ENCODE data around the gene TMX3. TPM values are rescaled to one million over a fixed set of nuclear protein-coding genes. Genes with fewer than 3 reads are reported as not detected.

TMX3 gene
- total and polyA plus RNA-seq, 8 donors: 11.1 to 25.5 (median 15.6) TPM

DNA sequence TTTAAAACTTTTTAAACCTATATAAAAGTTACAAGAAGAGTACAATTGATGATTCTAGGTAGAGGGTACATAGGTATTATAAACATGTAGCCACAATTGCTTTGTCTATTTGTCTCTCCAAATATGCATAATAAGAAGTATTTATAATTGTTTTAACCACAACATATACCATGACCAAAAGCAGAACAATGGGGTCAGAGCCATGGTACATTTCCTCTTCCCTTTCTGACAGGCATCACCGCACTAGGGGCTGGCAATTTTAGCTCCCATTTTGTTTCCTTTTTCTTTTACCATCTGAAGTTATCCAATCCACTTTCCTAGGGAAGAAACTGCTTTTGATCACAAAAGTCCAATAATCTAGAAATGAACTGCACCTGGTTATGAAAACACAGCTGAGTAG, 49.3 kb downstream of the TMX3 start:
- no peak overlapping the region for H3K4me3 ChIP-seq
- TF ChIP-seq, protein P1, sequence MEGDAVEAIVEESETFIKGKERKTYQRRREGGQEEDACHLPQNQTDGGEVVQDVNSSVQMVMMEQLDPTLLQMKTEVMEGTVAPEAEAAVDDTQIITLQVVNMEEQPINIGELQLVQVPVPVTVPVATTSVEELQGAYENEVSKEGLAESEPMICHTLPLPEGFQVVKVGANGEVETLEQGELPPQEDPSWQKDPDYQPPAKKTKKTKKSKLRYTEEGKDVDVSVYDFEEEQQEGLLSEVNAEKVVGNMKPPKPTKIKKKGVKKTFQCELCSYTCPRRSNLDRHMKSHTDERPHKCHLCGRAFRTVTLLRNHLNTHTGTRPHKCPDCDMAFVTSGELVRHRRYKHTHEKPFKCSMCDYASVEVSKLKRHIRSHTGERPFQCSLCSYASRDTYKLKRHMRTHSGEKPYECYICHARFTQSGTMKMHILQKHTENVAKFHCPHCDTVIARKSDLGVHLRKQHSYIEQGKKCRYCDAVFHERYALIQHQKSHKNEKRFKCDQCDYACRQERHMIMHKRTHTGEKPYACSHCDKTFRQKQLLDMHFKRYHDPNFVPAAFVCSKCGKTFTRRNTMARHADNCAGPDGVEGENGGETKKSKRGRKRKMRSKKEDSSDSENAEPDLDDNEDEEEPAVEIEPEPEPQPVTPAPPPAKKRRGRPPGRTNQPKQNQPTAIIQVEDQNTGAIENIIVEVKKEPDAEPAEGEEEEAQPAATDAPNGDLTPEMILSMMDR (IDR thresholded peaks at IDR 0.05): no peak
- no peak overlapping the region for H3K27ac ChIP-seq
- H3K4me1 ChIP-seq: no peaks in the 10 kb centered on the region
- H3K36me3 ChIP-seq: no peaks in the 10 kb centered on the region
- DNase-seq (no peak), ATAC-seq (no peak), FAIRE-seq (no peak)
- H3K9me3 ChIP-seq: no peaks in the 10 kb centered on the region
- WGBS, 2 donors: 86 to 88% methylated on average over 1 of the region's 1 CpG
- intact Hi-C loops (cut with DNase I): no loop called here
- no peaks in the 10 kb centered on the region for H3K27me3 ChIP-seq

DNA sequence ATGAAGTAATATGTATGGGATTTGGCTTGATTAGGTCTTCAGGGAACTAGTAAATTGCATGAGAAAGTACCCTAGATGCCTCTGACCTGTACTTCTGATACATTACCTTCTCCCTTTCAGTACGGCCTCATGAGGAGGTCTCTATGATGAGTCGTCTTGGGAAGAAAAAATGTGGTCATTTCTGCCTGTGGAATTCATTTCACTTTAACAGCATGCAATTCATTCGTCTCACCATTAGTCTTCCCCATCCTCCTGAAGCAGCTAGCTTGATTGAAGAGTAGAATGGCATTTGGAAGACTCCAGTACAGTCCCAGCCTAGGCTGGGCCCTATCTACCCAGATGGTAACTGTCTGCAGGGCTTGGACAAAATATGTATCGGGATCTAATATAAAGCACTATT, 52.2 kb downstream of the TMX3 start:
- H3K4me1 ChIP-seq: no peaks in the 10 kb centered on the region
- H3K36me3 ChIP-seq: no peaks in the 10 kb centered on the region
- TF ChIP-seq, protein P1 (IDR thresholded peaks at IDR 0.05): no peak
- no peak overlapping the region for H3K27ac ChIP-seq
- no peak for ATAC-seq
- no peak for FAIRE-seq
- intact Hi-C loops (cut with DNase I): loop anchor here in 2 of 3 donors (5.0 kb wide), 1 partner anchor 1445 kb away; no protein-coding TSS in a partner anchor
- no peak overlapping the region for H3K4me3 ChIP-seq
- H3K27me3 ChIP-seq: no peaks in the 10 kb centered on the region
- WGBS, 2 donors: 51 to 68% methylated on average over 4 of the region's 4 CpGs
- no peak for DNase-seq
- H3K9me3 ChIP-seq: no peaks in the 10 kb centered on the region

DNA sequence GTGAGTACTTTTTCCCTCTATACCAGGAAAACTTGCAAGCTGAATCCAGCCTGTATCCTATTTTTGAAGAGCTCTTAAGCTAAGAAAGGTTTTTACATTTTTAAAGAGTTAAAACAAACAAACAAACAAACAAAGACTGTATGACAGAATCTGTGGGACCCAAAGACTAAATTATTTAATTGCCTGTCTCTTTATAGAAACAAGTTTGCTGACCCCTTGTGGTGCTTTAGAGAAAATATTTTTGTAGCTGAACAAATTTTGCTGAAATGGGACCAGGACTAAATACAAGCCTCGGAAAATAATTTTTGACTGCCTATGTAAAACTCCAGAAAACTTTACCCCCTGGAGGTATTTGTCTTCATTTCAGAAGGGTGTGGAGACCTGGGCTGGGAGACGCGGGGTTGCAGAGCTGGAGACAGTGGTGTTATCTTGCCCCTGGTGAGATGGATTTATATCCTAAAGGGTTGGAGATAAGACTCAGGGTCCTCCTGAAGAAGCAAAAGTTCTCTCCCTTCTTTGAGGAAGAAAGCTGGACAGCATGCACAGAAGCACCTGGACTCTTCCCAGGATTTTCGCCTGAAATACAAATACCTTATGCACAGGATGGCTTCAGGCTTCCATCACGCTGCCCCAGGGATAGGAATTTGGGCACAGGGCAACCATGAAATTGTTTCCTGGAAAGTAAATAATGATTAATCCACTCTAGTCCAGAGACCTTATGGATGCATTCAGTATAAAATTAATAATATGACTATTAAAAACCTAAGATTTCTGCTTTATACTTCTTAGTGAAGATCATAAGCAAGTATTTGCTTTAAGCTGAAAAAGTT, 54.3 kb downstream of the TMX3 start:
- intact Hi-C loops (cut with DNase I): loop anchor here in 2 of 3 donors (5.0 kb wide), 1 partner anchor 1443 kb away; no protein-coding TSS in a partner anchor
- no peak for FAIRE-seq

DNA sequence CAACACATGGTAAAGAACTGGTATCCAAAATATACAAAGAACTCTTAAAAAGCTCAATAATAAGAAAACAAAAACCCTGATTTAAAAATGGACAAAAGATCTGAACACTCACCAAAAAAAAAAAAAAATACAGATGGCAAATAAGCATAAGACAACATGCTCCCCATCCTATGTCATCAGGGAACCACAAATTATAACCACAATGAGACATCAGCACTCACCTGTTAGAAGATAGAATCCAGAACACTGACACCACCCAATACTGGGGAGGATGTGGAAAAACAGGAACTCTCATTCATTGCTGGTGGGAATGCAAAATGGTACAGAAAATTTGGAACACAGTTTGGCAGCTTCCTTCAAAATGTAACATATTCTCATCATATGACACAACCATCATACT, 66.7 kb downstream of the TMX3 start:
- Histone ChIP-seq H3K36me3 (no peaks in the 10 kb centered on the region), H3K27me3 (no peaks in the 10 kb centered on the region), H3K4me1 (no peaks in the 10 kb centered on the region), H3K4me3 (no peak overlapping the region), H3K27ac (no peak overlapping the region), H3K9me3 (no peaks in the 10 kb centered on the region)
- TF ChIP-seq, protein P1 (IDR thresholded peaks at IDR 0.05): no peak
- intact Hi-C loops (cut with DNase I): no loop called here
- no peak for DNase-seq
- ATAC-seq: no peak
- FAIRE-seq: no peak

More for the DNA sequence above, 54.3 kb downstream of the TMX3 start:
- peak in 2 of 4 donors; percentile 55 to 56 for ATAC-seq
- H3K27me3 ChIP-seq: no peaks in the 10 kb centered on the region
- 12 to 15% methylated on average over 5 of the region's 5 CpGs for WGBS, 2 donors
- H3K36me3 ChIP-seq: no peaks in the 10 kb centered on the region
- H3K4me1 ChIP-seq: no peaks in the 10 kb centered on the region
- no peak for DNase-seq
- H3K27ac ChIP-seq: no peak overlapping the region
- TF ChIP-seq, protein P1 (IDR thresholded peaks at IDR 0.05): peak in 2 of 4 donors; percentile 34 to 38
- no peaks in the 10 kb centered on the region for H3K9me3 ChIP-seq
- H3K4me3 ChIP-seq: no peak overlapping the region

DNA sequence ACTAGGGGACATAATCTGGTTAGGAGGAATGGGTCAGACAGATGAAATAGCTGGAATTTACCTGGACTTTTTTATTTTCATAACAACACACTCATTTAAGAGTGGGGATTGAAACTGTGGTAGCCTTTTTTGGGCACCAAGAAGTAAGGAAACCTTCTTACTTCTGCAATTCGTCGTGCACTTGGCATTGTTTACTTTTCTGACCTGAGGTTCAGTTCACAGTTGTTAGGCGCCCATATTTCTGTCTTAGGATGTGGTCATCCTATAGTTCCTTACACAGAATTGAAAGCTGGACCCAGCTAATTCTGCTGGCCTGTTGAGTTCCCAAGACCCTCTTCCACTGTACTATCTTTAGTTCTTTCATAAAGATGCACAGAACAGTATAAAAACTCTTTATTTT, 72.9 kb downstream of the TMX3 start:
- intact Hi-C loops (cut with DNase I): no loop called here
- TF ChIP-seq, protein P1 (IDR thresholded peaks at IDR 0.05): no peak
- ATAC-seq (no peak), FAIRE-seq (no peak), DNase-seq (no peak)
- 42 to 49% methylated on average over 3 of the region's 3 CpGs for WGBS, 2 donors
- no peaks in the 10 kb centered on the region for H3K9me3 ChIP-seq
- no peak overlapping the region for H3K27ac ChIP-seq
- H3K36me3 ChIP-seq: no peaks in the 10 kb centered on the region
- no peak overlapping the region for H3K4me3 ChIP-seq
- H3K27me3 ChIP-seq: no peaks in the 10 kb centered on the region
- H3K4me1 ChIP-seq: no peaks in the 10 kb centered on the region
